K562 (cell line): ENCODE results near the gene ADGRB3. TPM values are rescaled to one million over a fixed set of nuclear protein-coding genes. Genes with fewer than 3 reads are reported as not detected.

Experiments used
- C11orf30 ChIP-seq: fragments of 450-650 bp; IDR thresholded peaks from 2 replicates; pipeline ENCODE4 v1.6.1; 2016; ENCODE audit warnings: low read depth, mild to moderate bottlenecking
- CEBPB ChIP-seq: fragments of 450-650 bp; IDR thresholded peaks from 2 replicates; pipeline ENCODE4 v1.6.1; 2016; ENCODE audit warnings: missing genetic modification characterization, missing compliant biosample characterization
- CHD1 ChIP-seq: fragments of 200-600 bp; sonication (generic); IDR thresholded peaks from one replicate; pipeline ENCODE4 v1.6.1; 2012; ENCODE audit warnings: mild to moderate bottlenecking, moderate library complexity, low read length, inconsistent platforms
- LEF1 ChIP-seq: fragments of 450-650 bp; IDR thresholded peaks from 2 replicates; pipeline ENCODE4 v1.6.1; 2016; ENCODE audit warnings: mild to moderate bottlenecking
- MTA1 ChIP-seq: fragments of 450-650 bp; IDR thresholded peaks from 2 replicates; pipeline ENCODE4 v1.6.1; 2017; ENCODE audit warnings: borderline replicate concordance
- TBP ChIP-seq: optimal IDR thresholded peaks from 2 replicates; pipeline ENCODE3; 2011; ENCODE audit warnings: low read depth, low read length, improper control_type of control experiment
- TEAD1 ChIP-seq, 2 experiments: fragments of 450-650 bp in 1 of 2; sonication (generic) in 1 of 2; formaldehyde crosslinking; IDR thresholded peaks; 2 replicates each; pipeline versions ENCODE4 v1.4.0 to v1.8.0; 2020 to 2022; ENCODE audit warnings: mild to moderate bottlenecking in 2 of 2, missing genetic modification reagents in 1 of 2
- ZBTB7A ChIP-seq: IDR thresholded peaks from 2 replicates; pipeline ENCODE4 v1.6.1; 2011; ENCODE audit warnings: low read depth, mild to moderate bottlenecking, low read length, moderate library complexity, borderline replicate concordance; ENCODE audit not compliant: control insufficient read depth
- ZFPM2 ChIP-seq: fragments of 250-450 bp; sonication (Bioruptor Pico); IDR thresholded peaks from 2 replicates; pipeline ENCODE4 v1.5.1; 2022; ENCODE audit warnings: mild to moderate bottlenecking
- ZFX ChIP-seq: sonication (generic); formaldehyde crosslinking; IDR thresholded peaks from 2 replicates; pipeline ENCODE4 v1.8.0; 2022; ENCODE audit warnings: mild to moderate bottlenecking, missing genetic modification reagents, moderate library complexity
- ZNF143 ChIP-seq: sonication (generic); formaldehyde crosslinking; IDR thresholded peaks from 2 replicates; pipeline ENCODE4 v1.9.0; 2022; ENCODE audit warnings: mild to moderate bottlenecking, missing genetic modification reagents
- ZNF644 ChIP-seq: fragments of 200-800 bp; sonication (Bioruptor generic); IDR thresholded peaks from 2 replicates; pipeline ENCODE4 v1.6.1; 2016; ENCODE audit warnings: low read depth, missing genetic modification characterization, missing compliant biosample characterization
- ZZZ3 ChIP-seq: fragments of 450-650 bp; IDR thresholded peaks from 2 replicates; pipeline ENCODE4 v1.6.1; 2016; ENCODE audit warnings: antibody characterized with exemption, mild to moderate bottlenecking, moderate library complexity
- polyA plus RNA-seq, 8 experiments: library from polyadenylated mRNA; depleted of rRNA in 4 of 8; stranded (reverse) in 5 of 8; unstranded in 3 of 8; fragments of >200 nt; fragmentation: Nextera tagmentation in 2 of 8; fragmentation: Illumina TruSeq in 1 of 8; extraction: Ambion mirVana in 2 of 8; extraction: Trizol in 1 of 8; gene quantifications; 2 replicates each; pipeline versions ENCODE4 v1.2.1 to v1.2.3, GENCODE V29; 2011 to 2014; ENCODE audit warnings: inconsistent platforms in 1 of 8, missing spikeins in 1 of 8
- total RNA-seq, 7 experiments: library from RNA; depleted of rRNA in 6 of 7; stranded (reverse); fragments of >200 nt in 6 of 7; fragmentation: Illumina TruSeq in 2 of 7; extraction: Trizol in 2 of 7; gene quantifications; 2 replicates each; pipeline versions ENCODE4 v1.2.1 to v1.2.3, GENCODE V29; 2011 to 2021; ENCODE audit warnings: low replicate concordance in 1 of 7
- TF ChIP-seq, protein P1 (sequence below): fragments of 450-650 bp; IDR thresholded peaks from 2 replicates; pipeline ENCODE4 v1.6.1; 2016; ENCODE audit warnings: mild to moderate bottlenecking
- TF ChIP-seq, protein P2 (sequence below), 2 experiments: fragments of 250-450 bp in 1 of 2; fragments of 450-650 bp in 1 of 2; sonication (Bioruptor Pico) in 1 of 2; IDR thresholded peaks; 2 replicates each; pipeline versions ENCODE4 v1.6.1 to v1.8.0; 2016 to 2021; ENCODE audit warnings: mild to moderate bottlenecking in 2 of 2, moderate library complexity in 2 of 2, missing compliant biosample characterization in 1 of 2, missing genetic modification characterization in 1 of 2
- TF ChIP-seq, protein P3 (sequence below): fragments of 250-450 bp; sonication (Bioruptor Pico); IDR thresholded peaks from 2 replicates; pipeline ENCODE4 v1.5.1; 2021; ENCODE audit warnings: mild to moderate bottlenecking
- TF ChIP-seq, protein P4 (sequence below): IDR thresholded peaks from 2 replicates; pipeline ENCODE4 v1.6.1; 2011; ENCODE audit warnings: borderline replicate concordance, low read depth, mild to moderate bottlenecking, moderate library complexity, low read length; ENCODE audit not compliant: insufficient read depth, poor library complexity, severe bottlenecking
- TF ChIP-seq, protein P5 (sequence below): IDR thresholded peaks from 2 replicates; pipeline ENCODE4 v1.6.1; 2012; ENCODE audit warnings: low read depth, low read length, improper control_type of control experiment, borderline replicate concordance

Gene ADGRB3
- total and polyA plus RNA-seq, 9 of the 15 experiments (the other 6 are each of a cell fraction or from before 2014, with no cell fraction given), result 0.90 to 7.8 (median 2.4) TPM

DNA sequence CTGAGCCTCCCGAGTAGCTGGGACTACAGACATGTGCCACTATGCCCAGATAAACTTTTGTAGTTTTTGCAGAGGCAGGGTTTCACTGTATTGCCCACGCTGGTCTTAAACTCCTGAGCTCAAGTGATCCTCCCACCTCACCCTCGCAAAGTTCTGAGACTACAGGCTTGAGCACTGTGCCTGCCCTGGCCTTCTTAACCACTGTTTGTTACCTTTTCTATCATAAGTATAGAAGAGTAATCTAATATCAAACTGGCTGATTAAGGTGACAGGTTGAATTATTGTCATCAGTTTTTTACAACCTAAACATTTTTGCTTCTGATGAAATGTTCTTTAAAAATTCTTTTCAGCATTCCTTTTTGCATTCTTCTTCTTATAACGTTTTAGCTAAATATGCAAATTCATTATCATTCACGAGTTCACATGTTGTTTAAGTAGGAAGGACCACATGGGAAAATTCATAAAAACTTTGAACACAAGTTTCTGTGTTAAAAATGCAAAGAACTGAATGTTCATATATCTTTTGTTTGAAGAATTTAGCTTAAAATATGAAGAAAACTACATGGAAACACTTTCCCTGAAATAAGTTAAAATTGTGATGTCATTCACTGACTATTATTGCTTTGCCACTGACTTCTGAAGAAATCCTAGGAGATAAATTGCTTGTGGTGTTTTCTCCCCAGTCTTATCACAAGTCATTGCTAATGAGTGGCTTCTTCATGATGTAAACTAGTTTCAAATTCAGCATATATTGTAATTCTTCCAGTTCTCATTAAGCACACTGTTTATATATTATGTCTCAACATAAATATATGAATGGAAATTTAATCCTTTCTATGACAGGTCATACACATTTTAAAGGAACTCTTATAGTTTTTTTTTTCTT is 106.7 kb downstream of the ADGRB3 start (continued):
- TF ChIP-seq, protein P1, sequence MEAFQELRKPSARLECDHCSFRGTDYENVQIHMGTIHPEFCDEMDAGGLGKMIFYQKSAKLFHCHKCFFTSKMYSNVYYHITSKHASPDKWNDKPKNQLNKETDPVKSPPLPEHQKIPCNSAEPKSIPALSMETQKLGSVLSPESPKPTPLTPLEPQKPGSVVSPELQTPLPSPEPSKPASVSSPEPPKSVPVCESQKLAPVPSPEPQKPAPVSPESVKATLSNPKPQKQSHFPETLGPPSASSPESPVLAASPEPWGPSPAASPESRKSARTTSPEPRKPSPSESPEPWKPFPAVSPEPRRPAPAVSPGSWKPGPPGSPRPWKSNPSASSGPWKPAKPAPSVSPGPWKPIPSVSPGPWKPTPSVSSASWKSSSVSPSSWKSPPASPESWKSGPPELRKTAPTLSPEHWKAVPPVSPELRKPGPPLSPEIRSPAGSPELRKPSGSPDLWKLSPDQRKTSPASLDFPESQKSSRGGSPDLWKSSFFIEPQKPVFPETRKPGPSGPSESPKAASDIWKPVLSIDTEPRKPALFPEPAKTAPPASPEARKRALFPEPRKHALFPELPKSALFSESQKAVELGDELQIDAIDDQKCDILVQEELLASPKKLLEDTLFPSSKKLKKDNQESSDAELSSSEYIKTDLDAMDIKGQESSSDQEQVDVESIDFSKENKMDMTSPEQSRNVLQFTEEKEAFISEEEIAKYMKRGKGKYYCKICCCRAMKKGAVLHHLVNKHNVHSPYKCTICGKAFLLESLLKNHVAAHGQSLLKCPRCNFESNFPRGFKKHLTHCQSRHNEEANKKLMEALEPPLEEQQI, result 0 out of 2 replicates have a peak, but pooled peaks have one; percentile 12
- TF ChIP-seq TEAD1 (CRISPR knock-in tag; IDR thresholded peaks at IDR 0.05) (no peak), LEF1 (no peak), CEBPB (tag) (peak; percentile 68), ZZZ3 (no peak), ZBTB7A (no peak), TBP (no peak), CHD1 (no peak), C11orf30 (peak; percentile 73), ZFX (CRISPR knock-in tag) (peak; percentile 38; the same call in 1 of the 2 replicates), ZNF143 (CRISPR knock-in tag) (no peak), ZNF644 (tag) (no peak), ZFPM2 (CRISPR knock-in tag) (no peak), MTA1 (no peak)
- TF ChIP-seq, protein P2, sequence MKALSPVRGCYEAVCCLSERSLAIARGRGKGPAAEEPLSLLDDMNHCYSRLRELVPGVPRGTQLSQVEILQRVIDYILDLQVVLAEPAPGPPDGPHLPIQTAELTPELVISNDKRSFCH (CRISPR knock-in tag; IDR thresholded peaks at IDR 0.05), result no peak
- TF ChIP-seq, protein P2 (tag; IDR thresholded peaks at IDR 0.05), result no peak
- TF ChIP-seq, protein P3, sequence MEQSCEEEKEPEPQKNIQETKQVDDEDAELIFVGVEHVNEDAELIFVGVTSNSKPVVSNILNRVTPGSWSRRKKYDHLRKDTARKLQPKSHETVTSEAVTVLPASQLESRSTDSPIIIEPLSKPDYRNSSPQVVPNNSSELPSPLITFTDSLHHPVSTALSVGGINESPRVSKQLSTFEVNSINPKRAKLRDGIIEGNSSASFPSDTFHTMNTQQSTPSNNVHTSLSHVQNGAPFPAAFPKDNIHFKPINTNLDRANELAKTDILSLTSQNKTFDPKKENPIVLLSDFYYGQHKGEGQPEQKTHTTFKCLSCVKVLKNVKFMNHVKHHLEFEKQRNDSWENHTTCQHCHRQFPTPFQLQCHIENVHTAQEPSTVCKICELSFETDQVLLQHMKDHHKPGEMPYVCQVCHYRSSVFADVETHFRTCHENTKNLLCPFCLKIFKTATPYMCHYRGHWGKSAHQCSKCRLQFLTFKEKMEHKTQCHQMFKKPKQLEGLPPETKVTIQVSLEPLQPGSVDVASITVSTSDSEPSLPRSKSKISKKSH (CRISPR knock-in tag), result no peak
- TF ChIP-seq, protein P4, sequence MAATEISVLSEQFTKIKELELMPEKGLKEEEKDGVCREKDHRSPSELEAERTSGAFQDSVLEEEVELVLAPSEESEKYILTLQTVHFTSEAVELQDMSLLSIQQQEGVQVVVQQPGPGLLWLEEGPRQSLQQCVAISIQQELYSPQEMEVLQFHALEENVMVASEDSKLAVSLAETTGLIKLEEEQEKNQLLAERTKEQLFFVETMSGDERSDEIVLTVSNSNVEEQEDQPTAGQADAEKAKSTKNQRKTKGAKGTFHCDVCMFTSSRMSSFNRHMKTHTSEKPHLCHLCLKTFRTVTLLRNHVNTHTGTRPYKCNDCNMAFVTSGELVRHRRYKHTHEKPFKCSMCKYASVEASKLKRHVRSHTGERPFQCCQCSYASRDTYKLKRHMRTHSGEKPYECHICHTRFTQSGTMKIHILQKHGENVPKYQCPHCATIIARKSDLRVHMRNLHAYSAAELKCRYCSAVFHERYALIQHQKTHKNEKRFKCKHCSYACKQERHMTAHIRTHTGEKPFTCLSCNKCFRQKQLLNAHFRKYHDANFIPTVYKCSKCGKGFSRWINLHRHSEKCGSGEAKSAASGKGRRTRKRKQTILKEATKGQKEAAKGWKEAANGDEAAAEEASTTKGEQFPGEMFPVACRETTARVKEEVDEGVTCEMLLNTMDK, result no peak
- TF ChIP-seq, protein P5, sequence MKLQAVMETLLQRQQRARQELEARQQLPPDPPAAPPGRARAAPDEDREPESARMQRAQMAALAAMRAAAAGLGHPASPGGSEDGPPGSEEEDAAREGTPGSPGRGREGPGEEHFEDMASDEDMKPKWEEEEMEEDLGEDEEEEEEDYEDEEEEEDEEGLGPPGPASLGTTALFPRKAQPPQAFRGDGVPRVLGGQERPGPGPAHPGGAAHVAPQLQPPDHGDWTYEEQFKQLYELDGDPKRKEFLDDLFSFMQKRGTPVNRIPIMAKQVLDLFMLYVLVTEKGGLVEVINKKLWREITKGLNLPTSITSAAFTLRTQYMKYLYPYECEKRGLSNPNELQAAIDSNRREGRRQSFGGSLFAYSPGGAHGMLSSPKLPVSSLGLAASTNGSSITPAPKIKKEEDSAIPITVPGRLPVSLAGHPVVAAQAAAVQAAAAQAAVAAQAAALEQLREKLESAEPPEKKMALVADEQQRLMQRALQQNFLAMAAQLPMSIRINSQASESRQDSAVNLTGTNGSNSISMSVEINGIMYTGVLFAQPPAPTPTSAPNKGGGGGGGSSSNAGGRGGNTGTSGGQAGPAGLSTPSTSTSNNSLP, result 0 out of 2 replicates have a peak, but pooled peaks have one; percentile 3
